Chondrocyte (in vitro differentiated cells): Measurements from ENCODE around the gene TPRG1. TPM values are rescaled to one million over a fixed set of nuclear protein-coding genes. Genes with fewer than 3 reads are reported as not detected.

Experiments
- DNase-seq: peaks from one replicate; pipeline ENCODE4 v3.0.0; 2021; ENCODE audit warnings: mixed read lengths, low spot score
- H3K27ac Mint-ChIP-seq: one replicate; pipeline ENCODE4 v1.8.0; 2021; ENCODE audit warnings: mild to moderate bottlenecking, moderate library complexity, mixed read lengths; ENCODE audit not compliant: unreplicated experiment
- H3K27me3 Mint-ChIP-seq: 2 replicates; pipeline ENCODE4 v1.8.0; 2021; ENCODE audit warnings: low read depth, mixed read lengths
- H3K36me3 Mint-ChIP-seq: 2 replicates; pipeline ENCODE4 v1.8.0; 2021; ENCODE audit warnings: low read depth, mixed read lengths
- H3K4me1 Mint-ChIP-seq: 2 replicates; pipeline ENCODE4 v1.8.0; 2021; ENCODE audit warnings: low read depth, mild to moderate bottlenecking, mixed read lengths
- H3K4me3 Mint-ChIP-seq: one replicate; pipeline ENCODE4 v1.8.0; 2021; ENCODE audit warnings: mild to moderate bottlenecking, moderate library complexity, mixed read lengths; ENCODE audit not compliant: unreplicated experiment
- H3K9me3 Mint-ChIP-seq: 2 replicates; pipeline ENCODE4 v1.8.0; 2021; ENCODE audit warnings: low read depth, mixed read lengths
- CTCF ChIP-seq: fragments of 200-600 bp; sonication (generic); IDR thresholded peaks from 2 replicates; pipeline ENCODE4 v1.5.0; 2021; ENCODE audit warnings: antibody characterized with exemption, mild to moderate bottlenecking, moderate library complexity
- total RNA-seq: library from RNA; stranded (reverse); gene quantifications from 3 replicates; pipeline ENCODE4 v1.2.1, GENCODE V29; 2021

TPRG1 gene
- total RNA-seq, 1 donor from 2014 or later: 1.3 TPM

GRCh38 chr3:189235214-189235613 lies 63.4 kb downstream of the TPRG1 start:
- H3K27ac Mint-ChIP-seq: no peak overlapping the region
- H3K36me3 Mint-ChIP-seq: peaks cover 2% of the 10 kb centered on the region
- H3K27me3 Mint-ChIP-seq: peaks cover 8% of the 10 kb centered on the region
- no peaks in the 10 kb centered on the region for H3K9me3 Mint-ChIP-seq
- no peak for DNase-seq
- no peak for TF ChIP-seq CTCF
- no peaks in the 10 kb centered on the region for H3K4me1 Mint-ChIP-seq
- H3K4me3 Mint-ChIP-seq: no peak overlapping the region

GRCh38 chr3:189236352-189236751 lies 64.6 kb downstream of the TPRG1 start:
- no peaks in the 10 kb centered on the region for H3K4me1 Mint-ChIP-seq
- H3K27me3 Mint-ChIP-seq: peaks cover 8% of the 10 kb centered on the region
- no peak for TF ChIP-seq CTCF
- peaks cover 2% of the 10 kb centered on the region for H3K36me3 Mint-ChIP-seq
- H3K4me3 Mint-ChIP-seq: no peak overlapping the region
- no peak overlapping the region for H3K27ac Mint-ChIP-seq
- H3K9me3 Mint-ChIP-seq: peaks cover under 1% of the 10 kb centered on the region
- DNase-seq: no peak

- no peak for TF ChIP-seq CTCF
- peaks cover 2% of the 10 kb centered on the region for H3K36me3 Mint-ChIP-seq
- H3K4me1 Mint-ChIP-seq: no peaks in the 10 kb centered on the region
- no peak for DNase-seq
- no peak overlapping the region for H3K4me3 Mint-ChIP-seq
- peaks cover 8% of the 10 kb centered on the region for H3K27me3 Mint-ChIP-seq
- H3K9me3 Mint-ChIP-seq: peaks cover 5% of the 10 kb centered on the region
- no peak overlapping the region for H3K27ac Mint-ChIP-seq
Observed at GRCh38 chr3:189237526-189237925, 65.8 kb downstream of the TPRG1 start.

- DNase-seq: no peak
- Mint-ChIP-seq H3K36me3 (peaks cover 2% of the 10 kb centered on the region), H3K4me1 (no peaks in the 10 kb centered on the region), H3K9me3 (peaks cover 7% of the 10 kb centered on the region), H3K4me3 (no peak overlapping the region), H3K27me3 (peaks cover 8% of the 10 kb centered on the region), H3K27ac (no peak overlapping the region)
- TF ChIP-seq CTCF: no peak
Observed at GRCh38 chr3:189238071-189238470, 66.3 kb downstream of the TPRG1 start.

GRCh38 chr3:189239616-189240015 lies 67.8 kb downstream of the TPRG1 start:
- TF ChIP-seq CTCF: no peak
- Mint-ChIP-seq H3K27me3 (peaks cover 8% of the 10 kb centered on the region), H3K9me3 (peaks cover 18% of the 10 kb centered on the region), H3K4me3 (no peak overlapping the region), H3K27ac (no peak overlapping the region), H3K4me1 (no peaks in the 10 kb centered on the region), H3K36me3 (peaks cover 5% of the 10 kb centered on the region)
- DNase-seq: no peak
